NCI-H69 (cell line): ENCODE results near the gene LHFPL3.

Experiments
- DNase-seq: peaks from one replicate; lab custom pipeline; 2025; lab: John Stamatoyannopoulos, UW

Gene LHFPL3

DNA sequence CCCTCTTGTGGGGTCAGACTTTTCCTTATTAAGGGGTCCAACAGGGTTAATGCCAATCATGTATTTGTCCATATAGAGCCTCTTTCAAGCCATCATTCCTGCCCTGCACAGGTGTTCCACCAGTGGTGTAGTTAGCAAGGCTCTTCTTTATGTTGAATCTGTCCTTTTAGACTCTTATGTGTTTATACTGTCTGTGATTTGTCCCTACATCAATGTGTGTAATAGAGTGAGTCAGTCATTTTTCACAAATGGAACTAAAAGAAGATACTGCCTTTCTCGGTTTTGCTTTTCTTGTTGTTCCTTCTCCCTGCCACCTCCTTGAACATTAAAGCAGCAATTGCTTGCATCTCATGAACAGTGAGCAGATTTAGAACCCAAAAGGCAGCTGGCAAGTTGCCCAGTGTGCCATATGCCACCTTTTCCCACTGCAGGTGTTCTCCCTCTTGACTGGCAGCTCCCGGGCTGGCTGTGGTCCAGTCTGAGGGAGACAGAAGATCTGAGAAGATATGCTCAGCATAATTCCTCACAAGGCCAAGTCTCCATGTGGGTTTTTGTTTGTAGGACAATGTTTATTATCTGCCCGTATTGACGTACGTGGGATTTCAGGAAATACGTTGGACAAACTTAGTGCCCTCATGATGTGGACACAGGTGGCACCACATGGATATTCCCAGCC, 154.1 kb downstream of the LHFPL3 start:
- peak; percentile 89 for DNase-seq

DNA sequence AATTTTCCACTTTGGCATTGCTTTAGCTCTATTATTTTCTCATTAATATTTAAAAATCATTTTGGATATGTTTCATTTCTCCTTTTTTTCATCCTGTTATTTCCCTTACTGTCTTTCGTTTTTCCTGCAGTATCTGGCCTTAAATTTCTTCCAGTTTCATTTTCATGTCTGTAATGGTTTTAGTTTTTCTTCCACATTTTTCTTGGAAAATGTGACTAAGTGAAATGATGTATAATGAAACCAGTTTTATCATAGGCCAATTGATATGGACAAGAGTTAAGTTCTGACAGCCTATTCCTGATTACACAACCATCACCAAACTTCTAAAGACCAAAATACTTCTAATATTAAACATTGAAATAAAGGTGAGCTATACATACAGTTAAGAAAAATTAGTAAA, 158.5 kb downstream of the LHFPL3 start:
- no peak for DNase-seq

GRCh38 chr7:104487642-104488041, 159.2 kb downstream of the LHFPL3 start:
- DNase-seq, result no peak

GRCh38 chr7:104497379-104497967, 169.1 kb downstream of the LHFPL3 start:
- DNase-seq, result no peak

GRCh38 chr7:104499975-104500374, 171.6 kb downstream of the LHFPL3 start:
- DNase-seq, result no peak

- no peak for DNase-seq
Measured at GRCh38 chr7:104509874-104510273, 181.5 kb downstream of the LHFPL3 start.

DNA sequence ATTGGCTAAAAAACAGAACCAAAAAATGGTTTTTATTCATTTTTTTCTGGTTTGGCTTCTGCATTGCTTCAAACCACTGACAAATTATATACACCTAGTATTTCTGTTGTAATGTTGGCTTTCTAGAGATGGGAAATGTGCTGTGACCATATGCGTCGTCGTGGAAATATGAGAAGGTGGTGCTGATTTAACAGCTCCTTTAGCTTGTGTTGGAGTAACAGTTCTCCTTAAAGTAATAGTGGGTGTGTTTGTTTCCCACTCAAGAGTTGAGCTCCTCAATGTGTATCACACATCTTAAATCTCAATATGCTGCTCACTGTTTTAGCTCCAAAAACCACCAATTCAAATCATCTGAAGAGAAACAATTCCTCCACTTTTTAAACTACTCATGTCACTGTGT, 196.4 kb downstream of the LHFPL3 start:
- no peak for DNase-seq

GRCh38 chr7:104528142-104528541, 199.7 kb downstream of the LHFPL3 start:
- no peak for DNase-seq

DNA sequence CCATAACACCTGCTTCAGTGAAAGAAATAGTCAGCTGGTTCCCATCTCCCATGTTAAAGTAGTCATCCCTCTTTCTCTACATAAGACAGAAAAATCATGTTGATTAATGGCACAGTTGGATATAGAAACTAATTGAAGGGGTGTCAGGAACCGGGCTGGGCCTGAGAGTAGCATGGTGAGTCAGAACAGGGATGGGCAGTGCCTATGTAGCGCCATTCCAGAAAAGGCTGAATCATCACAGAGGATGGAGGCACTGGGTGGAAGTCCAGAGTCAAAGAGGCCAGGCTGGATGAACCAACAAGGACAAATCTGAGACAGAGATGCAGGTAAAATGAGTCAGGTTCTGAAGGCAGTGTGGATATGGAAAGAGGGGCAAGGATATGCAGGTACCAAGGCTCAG, 201.2 kb downstream of the LHFPL3 start:
- DNase-seq, result no peak

- DNase-seq, result no peak
Measured at GRCh38 chr7:104530251-104530650, 201.8 kb downstream of the LHFPL3 start.

DNA sequence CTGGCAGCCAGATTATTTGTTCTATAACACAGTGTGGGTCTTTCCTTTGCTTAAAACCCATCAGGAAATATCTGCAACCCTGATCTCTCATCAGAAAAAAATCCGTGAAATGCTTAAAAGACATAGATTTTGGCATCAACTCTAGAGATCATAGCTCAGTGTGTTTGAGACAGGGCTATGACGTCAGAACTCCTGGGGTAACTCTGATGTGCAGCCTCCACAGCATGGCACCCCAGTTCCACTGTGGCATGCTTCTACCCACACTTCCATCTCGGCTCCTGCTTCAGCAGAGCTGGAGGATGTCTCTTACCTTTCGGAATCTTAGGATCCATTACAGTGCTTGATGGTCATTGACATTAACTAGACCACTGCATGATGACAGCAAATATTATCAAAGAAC, 205.7 kb downstream of the LHFPL3 start:
- no peak for DNase-seq

GRCh38 chr7:104535841-104536240, 207.4 kb downstream of the LHFPL3 start:
- peak; percentile 10 for DNase-seq

DNA sequence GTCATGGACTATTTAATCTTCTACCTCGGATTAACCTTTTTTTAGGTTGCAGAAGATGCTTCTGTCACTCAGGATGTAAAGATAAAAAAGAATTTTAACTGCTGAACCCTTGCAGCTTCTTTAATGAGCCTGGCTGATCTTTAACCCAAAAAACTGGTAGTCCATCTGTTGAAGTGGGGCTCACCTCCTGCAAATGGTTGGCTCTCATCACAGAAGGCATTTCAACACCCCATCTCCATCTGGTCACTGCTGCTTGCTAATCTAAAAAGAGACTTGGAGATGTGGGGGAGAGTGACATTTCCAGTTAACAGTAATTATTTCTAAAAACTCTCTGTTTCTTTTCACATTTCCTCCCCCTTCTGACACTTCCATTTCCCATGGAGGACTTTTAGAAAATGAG, 208.6 kb downstream of the LHFPL3 start:
- no peak for DNase-seq

- DNase-seq, result no peak
Measured at GRCh38 chr7:104538152-104538551, 209.7 kb downstream of the LHFPL3 start.

DNA sequence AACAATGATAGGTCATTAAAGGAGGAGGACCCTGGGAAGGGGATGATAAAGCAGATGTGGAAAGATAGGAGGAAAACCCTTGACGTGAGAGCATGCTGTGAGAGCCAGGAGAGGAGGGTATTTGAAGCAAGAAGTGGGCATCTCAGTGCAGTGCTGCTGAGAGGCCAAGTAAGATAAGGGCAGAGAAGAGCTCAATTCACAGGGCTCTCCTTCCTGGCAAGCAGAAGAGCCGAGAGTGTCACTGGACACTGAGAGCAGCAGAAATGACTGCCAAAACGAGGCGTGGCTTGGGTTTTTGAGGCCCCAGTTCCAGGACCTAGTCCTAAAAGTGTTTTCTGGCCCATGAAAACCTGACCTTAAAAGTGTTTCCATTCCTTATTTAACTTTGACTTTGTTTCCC, 213.5 kb downstream of the LHFPL3 start:
- no peak for DNase-seq

DNA sequence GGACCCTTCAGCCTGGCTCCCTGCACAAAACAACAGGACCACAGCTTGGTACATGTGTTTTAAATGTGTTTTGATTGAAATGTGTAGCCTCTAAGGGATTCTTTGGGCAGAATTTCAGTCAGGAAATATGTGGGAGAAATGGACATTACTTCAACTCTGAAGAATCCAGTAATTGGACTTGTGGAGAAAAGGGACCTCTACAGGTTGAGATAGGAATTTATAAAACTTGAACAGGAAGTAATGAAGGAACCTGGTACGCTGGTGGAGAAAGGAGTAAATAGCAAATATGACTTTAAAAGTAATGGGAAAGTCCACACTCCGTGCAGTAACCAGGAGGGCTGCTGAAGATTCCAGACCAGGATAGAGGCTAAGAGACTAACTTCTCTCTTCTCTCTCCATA, 220.5 kb downstream of the LHFPL3 start:
- DNase-seq, result peak; percentile 53

DNA sequence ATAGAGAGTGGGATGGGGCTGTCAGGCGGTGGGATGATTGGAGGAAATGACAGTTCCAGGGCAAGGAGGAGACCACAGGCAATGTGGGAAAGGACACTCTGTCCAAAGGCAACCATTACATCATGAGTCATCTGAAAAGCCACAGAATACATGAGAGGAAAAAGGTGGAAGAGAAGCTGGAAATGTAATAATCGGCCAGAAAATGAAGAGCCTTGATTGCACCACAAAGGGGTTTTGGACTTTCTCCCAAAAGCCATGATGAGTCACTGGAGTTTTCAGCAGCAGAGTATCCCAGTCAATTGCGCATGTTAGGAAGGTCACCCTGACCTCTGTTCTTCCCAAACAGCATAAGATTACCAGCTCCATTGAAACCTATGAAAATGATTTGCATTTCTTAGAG, 222.0 kb downstream of the LHFPL3 start:
- DNase-seq, result no peak

- DNase-seq, result no peak
Measured at GRCh38 chr7:104551226-104551625, 222.8 kb downstream of the LHFPL3 start.

- DNase-seq, result no peak
Measured at GRCh38 chr7:104552102-104552501, 223.7 kb downstream of the LHFPL3 start.

DNA sequence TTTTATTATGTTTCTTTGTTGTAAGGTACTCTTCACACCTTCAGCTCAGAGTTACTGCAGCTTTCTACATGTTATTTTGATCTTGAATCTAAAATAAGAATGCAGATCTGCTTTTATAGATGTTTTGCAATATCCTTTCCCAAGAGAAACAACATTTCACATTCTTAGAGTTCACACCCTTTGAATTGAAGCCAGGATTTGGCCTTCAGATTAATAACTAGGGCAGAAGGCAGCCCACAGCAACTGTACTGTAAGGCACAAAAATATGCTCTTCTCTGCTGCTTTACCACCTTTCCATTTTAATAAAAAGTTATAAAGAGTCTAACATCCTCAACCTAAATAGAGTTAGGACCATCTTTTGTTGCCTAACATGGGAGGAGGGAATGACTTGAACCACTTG, 224.7 kb downstream of the LHFPL3 start:
- DNase-seq, result no peak

DNA sequence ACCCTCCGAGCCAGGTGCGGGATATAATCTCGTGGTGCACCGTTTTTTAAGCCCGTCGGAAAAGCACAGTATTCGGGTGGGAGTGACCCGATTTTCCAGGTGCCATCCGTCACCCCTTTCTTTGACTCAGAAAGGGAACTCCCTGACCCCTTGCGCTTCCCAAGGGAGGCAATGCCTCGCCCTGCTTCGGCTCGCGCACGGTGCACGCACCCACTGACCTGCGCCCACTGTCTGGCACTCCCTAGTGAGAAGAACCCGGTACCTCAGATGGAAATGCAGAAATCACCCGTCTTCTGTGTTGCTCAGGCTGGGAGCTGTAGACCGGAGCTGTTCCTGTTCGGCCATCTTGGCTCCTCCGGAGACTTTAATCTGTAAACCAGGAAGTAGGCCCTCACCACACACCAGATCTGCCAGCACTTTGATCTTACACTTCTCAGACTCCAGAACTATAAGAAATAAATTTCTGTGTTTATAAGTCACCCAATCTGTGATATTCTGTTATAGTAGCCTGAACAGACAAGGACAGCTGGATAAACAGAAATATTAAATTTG, 235.0 kb downstream of the LHFPL3 start:
- peak; percentile 8 for DNase-seq

- DNase-seq, result no peak
Measured at GRCh38 chr7:104569751-104570150, 241.3 kb downstream of the LHFPL3 start.

GRCh38 chr7:104572554-104572953, 244.2 kb downstream of the LHFPL3 start:
- no peak for DNase-seq

- DNase-seq, result no peak
Measured at GRCh38 chr7:104584620-104585019, 256.2 kb downstream of the LHFPL3 start.
